Mesenchymal stem cell (in vitro differentiated cells and primary cell): ENCODE measurements around the gene DGAT2. TPM values are rescaled to one million over a fixed set of nuclear protein-coding genes. Genes with fewer than 3 reads are reported as not detected.

Experiments
- small RNA-seq: library from polyadenylated mRNA; stranded (forward); fragments of <200 nt; extraction: miRNeasy Mini kit (QIAGEN cat#:217004); gene quantifications from one replicate; pipeline ENCODE3, GENCODE V24; 2013; ENCODE audit warnings: low read depth

Gene DGAT2

Small RNA genes lying within 50 kb of the gene (small RNA-seq; reads per million reads assigned to genes)
- not detected for gene RF00019
- gene RN7SL786P = not detected
